Measurements from ENCODE around the gene TCF7L1.

DNA sequence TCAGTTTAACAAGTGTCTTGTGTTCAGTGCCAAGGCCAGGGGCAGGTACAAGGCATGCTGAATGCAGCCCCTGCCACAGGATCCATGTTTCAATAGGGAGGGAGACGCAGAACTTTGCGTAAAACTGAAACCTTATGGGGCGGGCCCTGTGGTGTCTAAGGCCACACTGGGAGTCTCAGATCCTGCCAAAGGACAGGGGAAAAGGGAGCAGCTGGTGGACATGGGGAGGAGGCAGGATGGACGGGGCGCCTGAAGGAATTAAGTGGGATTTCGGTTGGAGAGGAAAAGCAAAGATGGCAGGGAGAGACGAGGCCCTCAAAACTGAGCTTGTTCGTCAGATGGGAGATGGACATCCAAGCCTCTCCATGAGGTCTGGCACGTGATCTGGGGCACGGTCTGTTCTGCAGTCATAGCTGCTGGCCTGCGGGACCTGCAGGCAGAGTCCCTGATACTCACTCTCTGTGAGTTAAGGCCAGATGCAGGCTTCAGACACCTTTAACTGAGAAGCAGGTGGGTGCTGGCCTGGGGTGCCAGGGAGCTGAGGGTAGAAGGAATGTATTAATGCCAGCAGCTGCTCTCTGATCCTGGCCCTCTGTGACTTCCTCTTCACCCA, 48.8 kb downstream of the TCF7L1 start:
- TF ChIP-seq POLR2A (IDR thresholded peaks at IDR 0.05), result no peak
- TF ChIP-seq, protein P1, sequence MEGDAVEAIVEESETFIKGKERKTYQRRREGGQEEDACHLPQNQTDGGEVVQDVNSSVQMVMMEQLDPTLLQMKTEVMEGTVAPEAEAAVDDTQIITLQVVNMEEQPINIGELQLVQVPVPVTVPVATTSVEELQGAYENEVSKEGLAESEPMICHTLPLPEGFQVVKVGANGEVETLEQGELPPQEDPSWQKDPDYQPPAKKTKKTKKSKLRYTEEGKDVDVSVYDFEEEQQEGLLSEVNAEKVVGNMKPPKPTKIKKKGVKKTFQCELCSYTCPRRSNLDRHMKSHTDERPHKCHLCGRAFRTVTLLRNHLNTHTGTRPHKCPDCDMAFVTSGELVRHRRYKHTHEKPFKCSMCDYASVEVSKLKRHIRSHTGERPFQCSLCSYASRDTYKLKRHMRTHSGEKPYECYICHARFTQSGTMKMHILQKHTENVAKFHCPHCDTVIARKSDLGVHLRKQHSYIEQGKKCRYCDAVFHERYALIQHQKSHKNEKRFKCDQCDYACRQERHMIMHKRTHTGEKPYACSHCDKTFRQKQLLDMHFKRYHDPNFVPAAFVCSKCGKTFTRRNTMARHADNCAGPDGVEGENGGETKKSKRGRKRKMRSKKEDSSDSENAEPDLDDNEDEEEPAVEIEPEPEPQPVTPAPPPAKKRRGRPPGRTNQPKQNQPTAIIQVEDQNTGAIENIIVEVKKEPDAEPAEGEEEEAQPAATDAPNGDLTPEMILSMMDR (IDR thresholded peaks at IDR 0.05 in 4 of 5, conservative IDR thresholded peaks at IDR 0.05 in 1 of 5), result no peak
